ENCODE measurements around the gene RELCH.

DNA sequence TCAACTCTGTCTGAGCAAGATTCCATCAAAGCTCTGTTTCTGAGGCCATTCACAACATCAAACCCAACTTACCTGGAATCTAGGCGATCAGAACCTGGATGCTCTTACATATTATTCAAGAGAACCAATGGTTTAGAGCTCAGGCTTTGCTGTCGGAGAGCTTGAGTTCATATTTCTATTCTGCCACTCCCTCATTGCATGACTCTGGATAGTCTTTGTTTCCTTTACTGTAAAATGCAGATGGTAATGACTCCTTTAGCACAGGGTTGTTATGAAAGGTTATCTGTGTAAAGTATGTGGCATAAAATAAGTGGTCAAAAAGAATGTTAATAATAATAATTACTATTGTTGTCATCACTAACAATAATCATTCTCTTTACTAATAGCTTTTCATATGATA lies 12.6 kb downstream of the RELCH start:
- TF ChIP-seq HOXA7 (CRISPR knock-in tag; IDR thresholded peaks at IDR 0.05), result no peak
- TF ChIP-seq, protein P1, sequence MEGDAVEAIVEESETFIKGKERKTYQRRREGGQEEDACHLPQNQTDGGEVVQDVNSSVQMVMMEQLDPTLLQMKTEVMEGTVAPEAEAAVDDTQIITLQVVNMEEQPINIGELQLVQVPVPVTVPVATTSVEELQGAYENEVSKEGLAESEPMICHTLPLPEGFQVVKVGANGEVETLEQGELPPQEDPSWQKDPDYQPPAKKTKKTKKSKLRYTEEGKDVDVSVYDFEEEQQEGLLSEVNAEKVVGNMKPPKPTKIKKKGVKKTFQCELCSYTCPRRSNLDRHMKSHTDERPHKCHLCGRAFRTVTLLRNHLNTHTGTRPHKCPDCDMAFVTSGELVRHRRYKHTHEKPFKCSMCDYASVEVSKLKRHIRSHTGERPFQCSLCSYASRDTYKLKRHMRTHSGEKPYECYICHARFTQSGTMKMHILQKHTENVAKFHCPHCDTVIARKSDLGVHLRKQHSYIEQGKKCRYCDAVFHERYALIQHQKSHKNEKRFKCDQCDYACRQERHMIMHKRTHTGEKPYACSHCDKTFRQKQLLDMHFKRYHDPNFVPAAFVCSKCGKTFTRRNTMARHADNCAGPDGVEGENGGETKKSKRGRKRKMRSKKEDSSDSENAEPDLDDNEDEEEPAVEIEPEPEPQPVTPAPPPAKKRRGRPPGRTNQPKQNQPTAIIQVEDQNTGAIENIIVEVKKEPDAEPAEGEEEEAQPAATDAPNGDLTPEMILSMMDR (IDR thresholded peaks at IDR 0.05), result no peak
- no peak for TF ChIP-seq CHD2 (IDR thresholded peaks at IDR 0.05; ENCODE audit: low read length, partially characterized antibody)
- TF ChIP-seq, protein P2, sequence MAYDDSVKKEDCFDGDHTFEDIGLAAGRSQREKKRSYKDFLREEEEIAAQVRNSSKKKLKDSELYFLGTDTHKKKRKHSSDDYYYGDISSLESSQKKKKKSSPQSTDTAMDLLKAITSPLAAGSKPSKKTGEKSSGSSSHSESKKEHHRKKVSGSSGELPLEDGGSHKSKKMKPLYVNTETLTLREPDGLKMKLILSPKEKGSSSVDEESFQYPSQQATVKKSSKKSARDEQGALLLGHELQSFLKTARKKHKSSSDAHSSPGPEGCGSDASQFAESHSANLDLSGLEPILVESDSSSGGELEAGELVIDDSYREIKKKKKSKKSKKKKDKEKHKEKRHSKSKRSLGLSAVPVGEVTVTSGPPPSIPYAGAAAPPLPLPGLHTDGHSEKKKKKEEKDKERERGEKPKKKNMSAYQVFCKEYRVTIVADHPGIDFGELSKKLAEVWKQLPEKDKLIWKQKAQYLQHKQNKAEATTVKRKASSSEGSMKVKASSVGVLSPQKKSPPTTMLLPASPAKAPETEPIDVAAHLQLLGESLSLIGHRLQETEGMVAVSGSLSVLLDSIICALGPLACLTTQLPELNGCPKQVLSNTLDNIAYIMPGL (CRISPR knock-in tag; IDR thresholded peaks at IDR 0.05; ENCODE audit: borderline replicate concordance), result no peak
- TF ChIP-seq RAD21 (conservative IDR thresholded peaks at IDR 0.05 in 1 of 2, IDR thresholded peaks at IDR 0.05 in 1 of 2), result no peak
- no peak for TF ChIP-seq RFX5 (IDR thresholded peaks at IDR 0.05)

Measured in A549 (cell line).